Endothelial cell (in vitro differentiated cells): Measurements from ENCODE around the gene FBXO34. TPM values are rescaled to one million over a fixed set of nuclear protein-coding genes. Genes with fewer than 3 reads are reported as not detected.
A peak's percentile ranks its signal among the peaks of the same experiment; 100 is the strongest.

ENCODE experiments used
- DNase-seq: peaks from one replicate; pipeline ENCODE4 v3.0.0; 2021; ENCODE audit warnings: low spot score
- H3K27ac Mint-ChIP-seq: one replicate; pipeline ENCODE4 v1.8.0; 2021; ENCODE audit warnings: mixed read lengths, inconsistent platforms; ENCODE audit not compliant: unreplicated experiment
- H3K27me3 Mint-ChIP-seq: one replicate; pipeline ENCODE4 v1.8.0; 2021; ENCODE audit warnings: mild to moderate bottlenecking, moderate library complexity, mixed read lengths, inconsistent platforms; ENCODE audit not compliant: unreplicated experiment
- H3K36me3 Mint-ChIP-seq: one replicate; pipeline ENCODE4 v1.8.0; 2021; ENCODE audit warnings: mild to moderate bottlenecking, low read depth, mixed read lengths, inconsistent platforms; ENCODE audit not compliant: unreplicated experiment
- H3K4me1 Mint-ChIP-seq: one replicate; pipeline ENCODE4 v1.8.0; 2021; ENCODE audit warnings: mild to moderate bottlenecking, mixed read lengths, inconsistent platforms; ENCODE audit not compliant: unreplicated experiment
- H3K4me3 Mint-ChIP-seq: one replicate; pipeline ENCODE4 v1.8.0; 2021; ENCODE audit warnings: mild to moderate bottlenecking, mixed read lengths, inconsistent platforms; ENCODE audit not compliant: unreplicated experiment
- H3K9me3 Mint-ChIP-seq: one replicate; pipeline ENCODE4 v1.8.0; 2021; ENCODE audit warnings: mixed read lengths, inconsistent platforms; ENCODE audit not compliant: unreplicated experiment
- total RNA-seq: library from RNA; stranded (reverse); fragmentation: NEBNext Ultra II Directional; extraction: Animal tissue kit (Norgen Biotek cat#: 25700); gene quantifications from one replicate; pipeline ENCODE4 v1.2.1, GENCODE V29; 2021; ENCODE audit not compliant: unreplicated experiment
- TF ChIP-seq, protein P1 (sequence below): fragments of 200-600 bp; sonication (generic); IDR thresholded peaks from one replicate; pipeline ENCODE4 v1.5.0; 2021; ENCODE audit warnings: antibody characterized with exemption; ENCODE audit not compliant: unreplicated experiment

The FBXO34 gene
- total RNA-seq, 1 donor from 2014 or later: 14.2 TPM

DNA sequence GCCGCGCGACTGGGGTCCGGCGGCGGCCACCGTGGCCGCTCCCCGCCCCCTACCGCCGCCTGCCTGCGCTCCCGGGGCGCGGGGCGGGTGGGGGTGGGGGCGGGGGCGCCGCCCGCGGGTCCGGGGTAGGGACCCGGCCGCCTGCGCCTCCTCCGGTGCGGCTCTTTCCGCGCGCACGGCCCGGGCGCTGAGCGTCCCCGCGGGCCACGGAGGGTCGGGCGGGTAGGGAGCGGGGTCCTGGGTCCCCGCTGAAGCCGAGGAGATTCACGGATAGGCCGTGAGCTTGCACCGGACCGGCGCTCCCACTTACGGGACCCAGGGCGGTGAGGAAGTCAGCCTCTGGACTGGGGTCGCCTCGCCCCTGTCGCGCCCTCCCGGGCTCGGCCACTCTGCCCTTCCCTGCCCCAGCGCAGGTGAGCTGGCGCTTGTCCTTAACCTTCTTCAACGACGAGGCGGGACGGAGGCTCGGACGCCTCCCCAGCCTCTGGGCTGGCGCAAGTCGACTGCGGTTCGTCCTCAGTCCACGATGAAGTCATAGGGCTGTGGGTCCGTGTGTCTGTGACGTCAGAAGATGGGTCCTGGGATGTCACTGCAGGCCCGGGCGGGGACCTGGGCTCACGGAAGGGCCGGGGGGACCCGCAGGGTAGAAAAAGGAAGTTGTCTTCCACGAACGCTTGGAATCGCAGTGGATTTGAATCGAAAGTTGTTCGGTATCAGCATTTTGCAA lies 514 bp downstream of the FBXO34 start:
- Mint-ChIP-seq H3K4me1 (peaks cover 12% of the 10 kb centered on the region), H3K9me3 (no peaks in the 10 kb centered on the region), H3K4me3 (peak overlapping the region; percentile 94), H3K27me3 (peaks cover 5% of the 10 kb centered on the region), H3K36me3 (no peaks in the 10 kb centered on the region), H3K27ac (peak overlapping the region; percentile 89)
- DNase-seq: peak; percentile 54
- TF ChIP-seq, protein P1, sequence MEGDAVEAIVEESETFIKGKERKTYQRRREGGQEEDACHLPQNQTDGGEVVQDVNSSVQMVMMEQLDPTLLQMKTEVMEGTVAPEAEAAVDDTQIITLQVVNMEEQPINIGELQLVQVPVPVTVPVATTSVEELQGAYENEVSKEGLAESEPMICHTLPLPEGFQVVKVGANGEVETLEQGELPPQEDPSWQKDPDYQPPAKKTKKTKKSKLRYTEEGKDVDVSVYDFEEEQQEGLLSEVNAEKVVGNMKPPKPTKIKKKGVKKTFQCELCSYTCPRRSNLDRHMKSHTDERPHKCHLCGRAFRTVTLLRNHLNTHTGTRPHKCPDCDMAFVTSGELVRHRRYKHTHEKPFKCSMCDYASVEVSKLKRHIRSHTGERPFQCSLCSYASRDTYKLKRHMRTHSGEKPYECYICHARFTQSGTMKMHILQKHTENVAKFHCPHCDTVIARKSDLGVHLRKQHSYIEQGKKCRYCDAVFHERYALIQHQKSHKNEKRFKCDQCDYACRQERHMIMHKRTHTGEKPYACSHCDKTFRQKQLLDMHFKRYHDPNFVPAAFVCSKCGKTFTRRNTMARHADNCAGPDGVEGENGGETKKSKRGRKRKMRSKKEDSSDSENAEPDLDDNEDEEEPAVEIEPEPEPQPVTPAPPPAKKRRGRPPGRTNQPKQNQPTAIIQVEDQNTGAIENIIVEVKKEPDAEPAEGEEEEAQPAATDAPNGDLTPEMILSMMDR: no peak

GRCh38 chr14:55272387-55272786 lies 1.2 kb downstream of the FBXO34 start:
- peak overlapping the region; percentile 66 for H3K27ac Mint-ChIP-seq
- H3K4me1 Mint-ChIP-seq: peaks cover 12% of the 10 kb centered on the region
- no peaks in the 10 kb centered on the region for H3K9me3 Mint-ChIP-seq
- TF ChIP-seq, protein P1: no peak
- peak overlapping the region; percentile 94 for H3K4me3 Mint-ChIP-seq
- no peaks in the 10 kb centered on the region for H3K36me3 Mint-ChIP-seq
- peaks cover 5% of the 10 kb centered on the region for H3K27me3 Mint-ChIP-seq
- DNase-seq: no peak

- H3K4me1 Mint-ChIP-seq: peaks cover 12% of the 10 kb centered on the region
- no peak overlapping the region for H3K27ac Mint-ChIP-seq
- DNase-seq: no peak
- TF ChIP-seq, protein P1: no peak
- H3K4me3 Mint-ChIP-seq: peak overlapping the region; percentile 94
- peaks cover 5% of the 10 kb centered on the region for H3K27me3 Mint-ChIP-seq
- H3K9me3 Mint-ChIP-seq: no peaks in the 10 kb centered on the region
- H3K36me3 Mint-ChIP-seq: no peaks in the 10 kb centered on the region
Observed at GRCh38 chr14:55272922-55273321, 1.7 kb downstream of the FBXO34 start.

- Mint-ChIP-seq H3K27ac (no peak overlapping the region), H3K4me1 (peaks cover 12% of the 10 kb centered on the region), H3K4me3 (no peak overlapping the region)
Observed at GRCh38 chr14:55274146-55274545, 2.9 kb downstream of the FBXO34 start.

GRCh38 chr14:55274751-55275150 lies 3.5 kb downstream of the FBXO34 start:
- no peak for DNase-seq
- no peak overlapping the region for H3K4me3 Mint-ChIP-seq
- peaks cover 12% of the 10 kb centered on the region for H3K4me1 Mint-ChIP-seq
- H3K27ac Mint-ChIP-seq: no peak overlapping the region
- H3K9me3 Mint-ChIP-seq: no peaks in the 10 kb centered on the region
- H3K27me3 Mint-ChIP-seq: peaks cover 5% of the 10 kb centered on the region
- TF ChIP-seq, protein P1: no peak
- H3K36me3 Mint-ChIP-seq: no peaks in the 10 kb centered on the region

More at GRCh38 chr14:55274146-55274545, 2.9 kb downstream of the FBXO34 start:
- Mint-ChIP-seq H3K9me3 (no peaks in the 10 kb centered on the region), H3K27me3 (peaks cover 5% of the 10 kb centered on the region), H3K36me3 (no peaks in the 10 kb centered on the region)
- DNase-seq: no peak
- TF ChIP-seq, protein P1: no peak
